Common myeloid progenitor, CD34-positive (primary cell): ENCODE results near the gene SH2D6.

Experiments
- CTCF ChIA-PET: fragments of 350-600 bp; sonication (Branson Sonifier 250); formaldehyde crosslinking; loops from one replicate; lab custom pipeline; 2021; ENCODE audit warnings: antibody characterized with exemption; lab: Charles Lee
- POLR2A ChIA-PET: fragments of 350-600 bp; sonication (Branson Sonifier 250); formaldehyde crosslinking; loops from one replicate; lab custom pipeline; 2021; ENCODE audit warnings: antibody characterized with exemption; lab: Charles Lee
- DNase-seq, 3 donors: peaks; one replicate each; pipeline versions ENCODE4 v3.0.0 to v3.0.0-alpha.2; 2013
- H3K27ac ChIP-seq, 2 experiments: 1 replicate in 1 of 2; 2 replicates in 1 of 2; pipeline ENCODE4 v1.7.0; 2013; ENCODE audit warnings: inconsistent platforms in 2 of 2, low read length in 2 of 2, mild to moderate bottlenecking in 2 of 2, low read depth in 1 of 2, moderate library complexity in 1 of 2; ENCODE audit not compliant: severe bottlenecking in 2 of 2, insufficient read depth in 1 of 2, poor library complexity in 1 of 2
- H3K27me3 ChIP-seq, 5 experiments: replicated peaks in 2 of 5; 1 replicate in 3 of 5; 2 replicates in 2 of 5; pipeline versions ENCODE4 v1.6.1 to v1.7.0; 2013; ENCODE audit warnings: low read length in 4 of 5, mild to moderate bottlenecking in 2 of 5, moderate library complexity in 2 of 5, inconsistent platforms in 1 of 5; ENCODE audit not compliant: insufficient read depth in 5 of 5, control insufficient read depth in 4 of 5
- H3K36me3 ChIP-seq, 4 experiments: 1 replicate in 2 of 4; 2 replicates in 2 of 4; pipeline versions ENCODE4 v1.6.1 to v1.7.0; 2013; ENCODE audit warnings: low read length in 3 of 4, control low read depth in 1 of 4, mild to moderate bottlenecking in 1 of 4; ENCODE audit not compliant: control insufficient read depth in 4 of 4, insufficient read depth in 4 of 4
- H3K4me1 ChIP-seq, 4 experiments: 1 replicate in 3 of 4; 2 replicates in 1 of 4; pipeline versions ENCODE4 v1.6.1 to v1.7.1; 2013; ENCODE audit warnings: low read length in 3 of 4, mild to moderate bottlenecking in 3 of 4, control low read depth in 1 of 4, inconsistent platforms in 1 of 4, moderate library complexity in 1 of 4; ENCODE audit not compliant: control insufficient read depth in 4 of 4, insufficient read depth in 4 of 4; ENCODE audit errors: control extremely low read depth in 1 of 4
- H3K4me3 ChIP-seq, 7 experiments: 1 replicate in 4 of 7; 2 replicates in 3 of 7; pipeline versions ENCODE4 v1.5.1 to v1.7.0; 2013; ENCODE audit warnings: mild to moderate bottlenecking in 7 of 7, low read length in 6 of 7, moderate library complexity in 6 of 7, inconsistent platforms in 2 of 7, low read depth in 2 of 7, control low read depth in 1 of 7; ENCODE audit not compliant: insufficient read depth in 4 of 7, control insufficient read depth in 1 of 7; ENCODE audit errors: extremely low read depth in 1 of 7
- H3K9me3 ChIP-seq, 5 experiments: 1 replicate in 4 of 5; 2 replicates in 1 of 5; pipeline versions ENCODE4 v1.6.1 to v1.7.1; 2013; ENCODE audit warnings: low read length in 4 of 5, mild to moderate bottlenecking in 2 of 5, inconsistent platforms in 1 of 5, low read depth in 1 of 5, moderate library complexity in 1 of 5; ENCODE audit not compliant: control insufficient read depth in 4 of 5, insufficient read depth in 2 of 5; ENCODE audit errors: control extremely low read depth in 1 of 5
- WGBS: methylation state at CpG from one replicate; pipeline ENCODE4 v1.1.5; 2013; ENCODE audit not compliant: insufficient coverage; 5-methylcytosine and 5-hydroxymethylcytosine counted together

Gene SH2D6

GRCh38 chr2:85434696-85435095 is 16.2 kb downstream of the SH2D6 start:
- Histone ChIP-seq H3K27ac (no peak overlapping the region), H3K9me3 (no peaks in the 10 kb centered on the region), H3K4me1 (peaks cover 3 to 74% (median 63%) of the 10 kb centered on the region in 4 experiments), H3K27me3 (no peaks in the 10 kb centered on the region), H3K36me3 (no peaks in the 10 kb centered on the region), H3K4me3 (no peak overlapping the region)
- POLR2A ChIA-PET = interaction anchor here (1.8 kb wide), 1 partner anchor 104 kb away, joined by 8 read pairs; the partner anchor contains the start of gene MAT2A
- WGBS = 10% methylated on average over 3 of the region's 8 CpGs
- CTCF ChIA-PET = interaction anchor here (0.7 to 21.4 kb wide), 5 partner anchors 11 to 109 kb away, joined by 3 to 584 read pairs (median 7); partner anchors contain the start of gene MAT2A
- DNase-seq = peak in 2 of 3 donors; percentile 35 to 48

GRCh38 chr2:85435220-85435958 is 16.9 kb downstream of the SH2D6 start:
- 78% methylated on average over 16 of the region's 21 CpGs for WGBS
- H3K27me3 ChIP-seq = no peaks in the 10 kb centered on the region
- CTCF ChIA-PET = interaction anchor here (0.7 to 21.4 kb wide), 7 partner anchors 12 to 125 kb away, joined by 3 to 584 read pairs (median 6); partner anchors contain the start of genes GGCX and MAT2A
- no peaks in the 10 kb centered on the region for H3K36me3 ChIP-seq
- no peak overlapping the region for H3K4me3 ChIP-seq
- POLR2A ChIA-PET = interaction anchor here (0.8 to 1.8 kb wide), 2 partner anchors 103 to 104 kb away, joined by 6 to 8 read pairs; partner anchors contain the start of gene MAT2A
- H3K4me1 ChIP-seq = peaks cover 3 to 70% (median 58%) of the 10 kb centered on the region in 4 experiments
- no peak overlapping the region for H3K27ac ChIP-seq
- H3K9me3 ChIP-seq = no peaks in the 10 kb centered on the region
- peak in 2 of 3 donors; percentile 45 to 53 for DNase-seq

DNA sequence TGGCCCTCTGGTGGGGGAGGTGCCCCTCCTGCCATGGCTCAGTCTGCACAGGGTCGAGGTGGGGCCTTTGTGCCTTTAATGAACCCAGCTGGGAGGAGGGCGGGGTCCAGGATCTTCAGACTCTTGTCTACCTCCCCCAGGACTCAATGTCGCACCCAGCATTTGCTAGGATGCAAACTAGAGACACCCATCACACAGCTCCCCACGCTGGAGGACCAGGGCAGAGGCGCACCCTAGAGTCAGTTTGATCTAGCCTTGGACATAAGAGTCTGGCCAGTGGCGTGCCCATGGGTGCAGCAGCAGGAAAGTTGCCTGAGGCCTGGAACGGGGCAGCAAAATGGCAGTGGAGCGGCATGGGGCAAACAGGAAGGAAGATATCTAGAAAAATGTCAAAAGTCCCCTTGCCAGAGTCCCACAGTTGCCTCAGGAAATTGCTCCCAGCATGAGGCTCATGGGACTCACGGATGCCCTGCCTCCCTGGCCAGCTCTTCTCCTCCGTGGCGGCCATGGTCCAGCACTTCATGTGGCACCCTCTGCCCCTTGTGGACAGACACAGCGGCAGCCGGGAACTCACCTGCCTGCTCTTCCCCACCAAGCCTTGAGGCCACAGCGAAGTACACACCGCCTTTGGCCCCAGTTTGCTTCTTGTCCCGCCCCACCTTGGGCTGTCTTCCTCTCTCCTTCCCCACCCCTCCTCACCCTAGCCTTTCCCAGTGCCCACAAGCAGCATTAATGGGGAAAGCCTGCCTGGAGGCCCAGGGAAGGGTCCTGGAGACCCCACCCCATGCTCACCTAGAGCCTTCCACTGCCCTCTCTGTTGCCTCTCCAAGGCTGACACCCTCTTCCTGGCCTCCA is 17.7 kb downstream of the SH2D6 start:
- ChIA-PET CTCF (interaction anchor here (0.9 to 21.4 kb wide), 4 partner anchors 16 to 125 kb away, joined by 3 to 584 read pairs (median 8); partner anchors contain the start of genes GGCX and MAT2A), POLR2A (interaction anchor here (0.8 to 3.0 kb wide), 2 partner anchors 102 kb away, joined by 6 to 28 read pairs; partner anchors contain the start of gene MAT2A)
- Histone ChIP-seq H3K9me3 (no peaks in the 10 kb centered on the region), H3K27ac (no peak overlapping the region), H3K4me3 (peak overlapping the region in 1 of 7 experiments; percentile 13), H3K27me3 (no peaks in the 10 kb centered on the region), H3K4me1 (peaks cover 3 to 72% (median 58%) of the 10 kb centered on the region in 4 experiments), H3K36me3 (no peaks in the 10 kb centered on the region)
- 93% methylated on average over 14 of the region's 16 CpGs for WGBS
- no peak for DNase-seq

GRCh38 chr2:85436836-85437487 is 18.4 kb downstream of the SH2D6 start:
- H3K4me1 ChIP-seq = peaks cover 3 to 79% (median 64%) of the 10 kb centered on the region in 4 experiments
- POLR2A ChIA-PET = interaction anchor here (0.8 to 3.0 kb wide), 7 partner anchors 8 to 109 kb away, joined by 3 to 28 read pairs (median 4); partner anchors contain the start of gene MAT2A
- WGBS = 59% methylated on average over 6 of the region's 10 CpGs
- no peaks in the 10 kb centered on the region for H3K9me3 ChIP-seq
- CTCF ChIA-PET = interaction anchor here (0.6 to 21.4 kb wide), 10 partner anchors 8 to 132 kb away, joined by 3 to 584 read pairs (median 6); partner anchors contain the start of genes GGCX and MAT2A
- DNase-seq = peak in 2 of 3 donors; percentile 29 to 45
- H3K4me3 ChIP-seq = peak overlapping the region in 1 of 7 experiments; percentile 39
- no peaks in the 10 kb centered on the region for H3K36me3 ChIP-seq
- no peaks in the 10 kb centered on the region for H3K27me3 ChIP-seq
- H3K27ac ChIP-seq = peak overlapping the region in 1 of 2 experiments; percentile 73

DNA sequence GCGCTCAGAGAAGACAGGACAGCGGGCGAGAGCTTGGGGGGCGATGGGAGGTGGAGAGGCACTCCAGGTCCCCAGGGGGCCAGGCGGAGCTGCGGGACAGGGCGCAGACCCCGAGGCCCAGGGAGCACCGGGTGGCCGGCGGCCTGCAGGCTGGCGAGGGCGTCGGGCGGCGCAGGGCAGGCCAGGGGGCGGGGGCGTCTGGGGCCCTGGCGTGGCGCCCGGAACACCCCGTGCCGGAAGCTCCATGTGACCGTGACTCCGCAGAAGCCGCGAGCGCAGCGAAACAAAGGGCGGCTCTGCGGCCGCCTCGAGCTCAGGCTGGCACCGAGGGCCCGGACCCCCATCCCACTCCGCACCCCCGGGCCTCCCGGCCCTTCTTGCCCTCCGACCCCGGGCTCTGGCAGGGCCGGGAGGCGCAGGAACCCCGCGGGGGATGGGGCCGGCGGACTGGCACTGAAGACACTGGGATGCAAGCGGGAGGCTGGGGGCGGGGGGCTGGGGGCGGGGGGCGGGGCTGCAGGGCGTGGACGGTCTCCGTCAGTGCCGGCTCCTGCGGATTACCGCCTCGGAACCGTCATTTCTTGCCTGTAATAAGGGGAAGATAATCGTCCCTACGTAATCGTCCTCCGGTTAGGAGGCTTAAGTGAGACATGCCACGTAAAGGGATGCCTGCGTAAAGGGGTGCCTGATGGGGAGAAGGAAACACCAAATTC is 19.1 kb downstream of the SH2D6 start:
- no peaks in the 10 kb centered on the region for H3K27me3 ChIP-seq
- peak overlapping the region; percentile 80 to 90 for H3K27ac ChIP-seq
- peak; percentile 92 to 95 (median 95) for DNase-seq
- H3K36me3 ChIP-seq = no peaks in the 10 kb centered on the region
- POLR2A ChIA-PET = interaction anchor here (0.8 to 3.0 kb wide), 11 partner anchors 8 to 112 kb away, joined by 3 to 28 read pairs (median 4); partner anchors contain the start of gene MAT2A
- no peaks in the 10 kb centered on the region for H3K9me3 ChIP-seq
- H3K4me3 ChIP-seq = peak overlapping the region in 4 of 7 experiments; percentile 36 to 47 (median 38)
- H3K4me1 ChIP-seq = peaks cover 3 to 84% (median 66%) of the 10 kb centered on the region in 4 experiments
- WGBS = 2% methylated on average over 39 of the region's 64 CpGs
- CTCF ChIA-PET = interaction anchor here (0.6 to 21.4 kb wide), 14 partner anchors 9 to 131 kb away, joined by 3 to 584 read pairs (median 4); partner anchors contain the start of gene MAT2A
